Iris pigment epithelial cell (primary cell): ENCODE data around the gene SGPP1.
"Not testable (repeated sequence)": the region's sequence is repeated elsewhere in the genome, so short reads cannot be mapped to it uniquely, and the experiment has no call there.

Experiments used
- DNase-seq: peaks from one replicate; pipeline ENCODE4 v3.0.0-alpha.2; 2011; ENCODE audit warnings: low read depth

The SGPP1 gene

DNA sequence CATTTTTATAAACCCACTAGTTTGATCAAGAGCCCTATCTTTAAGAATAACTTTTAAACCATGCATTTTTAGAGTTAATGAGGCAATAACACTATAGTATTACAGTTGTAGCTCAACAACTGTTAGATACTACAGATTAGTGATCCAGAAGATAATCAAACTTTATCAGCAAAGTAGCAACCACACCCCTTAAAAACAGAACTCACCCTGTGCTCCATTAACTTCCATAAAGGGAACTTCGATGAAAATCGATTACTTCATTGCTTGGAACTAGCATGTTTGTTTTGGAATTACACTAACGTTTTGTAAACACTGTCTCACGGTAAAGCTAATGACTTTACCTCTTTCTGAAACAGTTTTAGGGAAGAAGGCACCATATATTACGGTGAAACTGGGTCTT is 1.4 kb downstream of the SGPP1 start:
- no peak for DNase-seq

DNA sequence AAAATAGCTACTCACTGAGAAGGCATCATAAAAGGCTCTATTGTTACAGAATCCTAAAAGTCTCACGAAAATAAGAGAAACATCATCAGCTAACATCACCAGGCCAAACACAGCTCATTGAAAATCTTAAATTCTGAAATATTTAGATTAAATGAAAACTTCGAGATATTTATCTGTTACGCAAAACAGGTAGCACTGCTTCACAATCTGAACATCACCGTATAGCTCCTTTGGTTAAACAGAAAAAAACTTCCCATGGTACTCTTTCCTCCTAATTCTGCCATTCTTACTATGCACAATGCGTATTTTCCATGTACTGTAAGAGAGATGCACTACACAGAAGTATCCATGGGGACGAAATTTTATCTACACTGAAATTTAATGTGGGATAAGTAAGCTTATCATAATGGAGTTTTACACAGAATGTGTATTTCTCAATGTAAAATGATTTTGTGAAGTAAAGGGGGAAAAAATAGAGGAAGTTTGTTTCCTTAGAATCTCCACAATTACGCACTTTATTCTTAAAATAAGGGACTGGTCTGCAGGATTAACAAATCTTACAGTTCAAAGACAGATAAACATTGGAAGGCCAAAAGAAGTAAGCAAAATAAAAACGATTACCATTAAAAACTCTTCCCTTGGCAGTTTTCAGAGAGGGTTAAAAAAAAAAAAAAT is 1.9 kb downstream of the SGPP1 start:
- no peak for DNase-seq

DNA sequence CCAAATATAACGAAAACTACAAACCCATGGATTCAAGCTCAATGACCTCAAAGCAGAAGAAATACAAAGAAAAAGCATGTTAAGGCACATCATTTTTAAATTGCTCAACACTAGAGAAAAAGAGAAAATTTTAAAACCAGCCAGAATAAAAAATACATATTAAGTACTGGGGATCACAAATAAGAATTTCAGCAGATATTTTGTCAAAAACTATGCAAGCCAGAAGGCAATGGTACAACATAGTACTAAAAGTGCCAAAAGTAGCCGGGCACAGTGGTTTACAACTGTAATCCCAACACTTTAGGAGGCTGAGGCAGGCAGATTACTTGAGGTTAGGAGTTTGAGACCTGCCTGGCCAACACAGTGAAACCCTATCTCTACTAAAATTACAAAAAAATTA is 10.2 kb downstream of the SGPP1 start:
- DNase-seq = no peak

GRCh38 chr14:63715360-63715759 is 12.5 kb downstream of the SGPP1 start:
- no peak for DNase-seq

DNA sequence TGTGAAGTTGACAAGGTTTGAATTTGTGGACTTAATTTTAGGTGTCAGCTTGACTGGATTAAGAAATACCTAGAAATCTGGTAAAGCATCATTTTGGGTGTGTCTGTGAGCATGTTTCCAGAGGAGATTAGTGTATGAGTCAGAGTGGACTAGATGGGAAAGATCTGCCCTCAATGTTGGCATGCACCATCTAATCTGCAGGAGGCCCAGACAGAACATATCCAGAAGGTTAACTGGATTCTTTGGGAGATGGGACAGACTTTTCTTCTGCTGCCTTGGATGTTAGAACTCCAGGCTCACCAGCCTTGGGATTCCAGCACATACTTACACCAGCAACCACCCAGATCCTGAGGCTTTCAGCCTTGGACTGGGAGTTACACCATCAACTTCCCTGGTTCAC is 14.1 kb downstream of the SGPP1 start:
- peak; percentile 69 for DNase-seq

DNA sequence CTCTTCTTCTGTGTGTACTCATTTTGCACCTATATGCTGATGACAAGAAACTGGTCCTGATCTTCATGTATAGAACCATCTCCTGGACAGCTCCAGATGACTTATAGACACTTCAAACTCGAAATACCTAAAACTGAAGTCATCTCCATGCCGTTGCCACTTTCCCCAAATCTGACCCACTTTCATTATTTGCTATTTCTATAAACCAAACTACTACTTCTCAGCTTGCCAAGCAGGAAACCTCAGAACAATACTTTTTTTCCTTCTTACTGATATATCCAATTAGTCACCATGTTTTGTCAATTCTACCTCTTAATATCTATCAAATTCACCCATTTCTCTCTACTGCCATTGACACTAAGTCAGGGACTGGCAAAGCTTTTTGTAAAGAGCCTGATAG is 14.8 kb downstream of the SGPP1 start:
- DNase-seq = no peak

GRCh38 chr14:63712123-63712522 is 15.7 kb downstream of the SGPP1 start:
- DNase-seq = no peak

DNA sequence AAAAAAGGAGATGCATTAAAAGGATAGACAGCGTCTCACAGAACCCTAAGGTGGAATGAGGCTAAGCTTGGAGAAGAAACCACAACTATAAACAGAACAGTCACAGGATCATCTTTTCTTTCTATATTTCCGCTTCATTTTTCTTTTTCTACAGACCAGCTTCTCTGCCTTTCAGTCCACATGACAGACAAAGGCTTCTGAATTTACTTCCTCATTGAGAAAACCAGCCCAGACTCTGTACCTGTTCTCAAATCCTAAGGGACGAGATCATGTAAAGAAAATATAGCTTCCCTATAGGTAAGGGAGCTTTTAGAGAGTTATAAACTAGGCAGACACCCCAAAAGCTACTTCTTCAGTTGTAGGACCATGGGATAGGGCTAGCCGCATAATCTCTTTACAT is 17.4 kb downstream of the SGPP1 start:
- DNase-seq = peak; percentile 23

GRCh38 chr14:63709589-63709988 is 18.3 kb downstream of the SGPP1 start:
- DNase-seq = no peak

- DNase-seq = no peak
Observed at GRCh38 chr14:63707216-63707615, 20.6 kb downstream of the SGPP1 start.

GRCh38 chr14:63705561-63706070 is 22.2 kb downstream of the SGPP1 start:
- DNase-seq = no peak

DNA sequence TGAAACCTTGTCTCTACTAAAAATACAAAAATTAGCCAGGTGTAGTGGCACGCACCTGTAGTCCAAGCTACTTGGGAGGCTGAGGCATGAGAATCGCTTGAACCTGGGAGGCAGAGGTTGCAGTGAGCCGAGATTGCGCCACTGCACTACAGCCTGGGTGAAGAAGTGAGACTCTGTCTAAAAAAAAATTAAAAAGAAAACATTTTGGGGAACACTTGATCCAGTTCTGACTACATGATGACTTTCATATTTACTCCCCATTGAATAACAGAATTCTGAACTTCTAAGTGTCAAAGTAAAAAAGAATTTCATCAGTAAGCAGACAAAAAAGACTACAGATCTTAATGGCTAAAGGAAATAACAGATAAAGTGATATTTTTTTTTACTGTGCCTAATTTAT is 25.3 kb downstream of the SGPP1 start:
- DNase-seq = not testable (repeated sequence)

DNA sequence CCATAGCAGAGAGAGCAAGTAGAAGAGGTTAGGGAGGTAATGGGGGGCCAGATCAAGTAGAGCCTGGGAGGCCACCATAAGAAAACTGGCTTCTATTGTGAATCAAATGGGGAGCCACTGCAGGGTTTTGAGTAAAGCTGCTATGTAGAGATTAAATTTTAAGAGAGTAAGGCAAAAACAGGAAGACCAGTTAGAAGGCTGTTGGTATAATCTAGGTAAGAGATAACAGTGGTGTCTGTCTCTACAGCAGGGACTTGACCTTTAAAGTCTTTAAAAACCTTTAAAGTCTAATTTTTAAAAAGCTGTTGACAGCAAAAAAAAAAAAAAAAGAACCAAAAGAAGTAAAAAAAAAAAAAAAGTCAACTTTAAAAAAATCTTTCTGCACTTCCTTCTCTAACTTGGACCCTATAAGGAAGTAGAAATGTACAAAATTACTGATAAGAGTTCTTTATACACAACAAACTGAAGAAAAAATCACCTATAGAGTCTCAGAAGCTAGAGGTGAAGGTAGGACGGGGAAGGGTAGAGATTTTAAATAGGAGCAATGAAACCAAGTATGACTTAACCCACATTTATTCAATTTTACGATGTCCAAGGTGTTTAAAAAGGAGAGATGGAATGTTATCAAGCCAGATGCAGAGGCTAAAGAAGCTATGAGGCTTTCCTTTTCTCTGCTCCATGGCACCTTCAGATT is 26.1 kb downstream of the SGPP1 start:
- DNase-seq = no peak

DNA sequence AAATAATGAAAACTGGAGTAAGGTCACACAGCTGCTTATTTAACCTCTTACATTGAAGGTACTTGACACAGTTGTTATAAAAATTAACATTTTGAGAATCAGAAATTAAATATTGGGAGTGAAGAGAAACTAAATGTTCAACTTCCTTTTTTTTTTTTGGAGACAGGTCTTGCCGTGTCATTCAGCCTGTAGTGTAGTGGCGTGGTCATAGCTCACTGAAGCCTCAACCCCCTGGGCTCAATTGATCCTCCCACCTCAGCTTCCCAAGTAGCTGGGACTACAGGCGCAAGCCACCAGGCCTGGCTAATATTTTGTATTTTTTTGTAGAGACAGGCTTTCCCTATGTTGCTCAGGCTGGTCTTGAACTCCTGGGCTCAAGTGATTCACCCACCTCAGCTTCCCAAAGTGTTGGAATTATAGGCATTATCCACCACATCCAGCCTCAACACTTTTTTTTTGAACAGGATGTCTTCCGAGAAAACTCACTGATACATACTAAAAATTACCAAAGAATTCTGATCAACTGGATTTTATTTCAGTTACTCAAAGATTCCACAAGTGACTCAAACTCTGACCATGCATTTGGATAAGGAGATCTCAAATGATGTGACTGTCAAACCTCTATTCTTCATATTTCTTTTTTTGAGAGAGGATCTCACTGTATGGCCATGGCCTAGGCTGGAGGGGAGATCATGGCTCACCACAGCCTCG is 35.4 kb downstream of the SGPP1 start:
- DNase-seq = peak; percentile 21

- no peak for DNase-seq
Observed at GRCh38 chr14:63689132-63689531, 38.7 kb downstream of the SGPP1 start.

DNA sequence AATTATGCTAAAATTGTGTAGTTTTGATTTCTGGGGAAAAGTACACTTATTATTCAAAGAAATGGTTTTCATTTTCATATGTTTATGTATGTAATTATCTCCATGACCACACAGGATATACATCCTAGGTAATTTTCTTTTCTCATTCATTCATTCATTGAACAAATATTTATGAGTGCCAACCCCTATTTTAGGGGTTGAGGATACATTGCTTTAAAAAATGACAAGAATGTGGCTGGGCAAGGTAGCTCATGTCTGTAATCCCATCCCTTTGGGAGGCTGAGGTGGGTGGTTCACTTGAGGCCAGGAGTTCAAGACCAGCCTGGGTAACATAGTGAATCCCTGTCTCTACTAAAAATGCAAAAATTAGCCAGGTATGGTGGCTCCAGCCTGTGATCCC is 40.9 kb downstream of the SGPP1 start:
- DNase-seq = no peak

DNA sequence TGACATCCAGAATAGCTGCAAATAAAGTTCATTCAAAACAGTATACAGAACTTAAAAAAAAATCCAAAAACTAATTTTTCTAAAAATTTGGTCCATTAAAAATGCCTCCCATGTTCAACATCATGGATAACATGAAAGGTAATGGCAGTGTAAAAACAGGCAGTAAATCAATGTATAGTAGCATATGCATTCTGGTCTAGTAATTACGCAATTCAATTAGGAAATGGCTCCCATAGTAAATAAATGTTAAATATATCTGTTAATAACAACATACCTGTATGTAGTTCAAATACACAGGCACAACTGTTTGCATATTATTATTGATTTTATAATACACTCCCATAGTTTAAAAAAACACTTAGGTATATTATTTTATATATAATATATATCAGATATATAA is 42.5 kb downstream of the SGPP1 start:
- no peak for DNase-seq

DNA sequence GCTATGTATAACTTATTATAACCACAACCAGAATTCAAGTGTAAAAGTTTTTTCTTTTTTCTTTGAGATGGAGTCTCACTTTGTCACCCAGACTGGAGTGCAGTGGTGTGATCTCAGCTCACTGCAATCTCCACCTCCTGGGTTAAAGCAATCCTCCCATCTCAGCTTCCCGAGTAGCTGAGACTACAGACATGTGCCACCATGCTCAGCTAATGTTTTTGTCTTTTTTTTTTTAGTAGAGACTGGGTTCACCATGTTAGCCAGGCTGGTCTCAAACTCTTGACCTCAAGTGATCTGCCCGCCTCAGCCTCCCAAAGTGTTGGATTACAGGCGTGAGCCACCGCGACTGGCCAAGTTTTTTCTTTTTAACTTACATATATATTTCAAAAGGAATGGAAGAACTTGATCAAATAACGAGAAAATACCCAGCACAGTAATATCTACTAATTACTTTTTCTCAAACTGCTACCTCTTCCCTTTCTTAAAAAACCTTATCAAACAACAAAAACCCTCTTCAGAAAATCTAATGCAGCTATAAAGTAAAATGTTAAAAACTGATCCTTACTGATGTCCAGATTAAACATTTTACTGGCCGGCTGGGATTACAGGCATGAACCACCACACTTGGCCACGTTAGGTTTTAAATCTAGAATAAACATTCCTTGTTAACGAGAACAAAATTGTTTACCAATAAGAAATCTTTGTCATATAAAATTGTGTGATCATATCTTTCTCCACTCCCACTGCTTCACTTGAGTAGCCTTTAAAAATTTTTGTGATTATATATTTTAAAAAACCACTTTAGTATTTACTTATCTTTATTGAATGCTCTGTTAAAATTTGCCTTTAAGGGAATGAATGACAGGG is 44.9 kb downstream of the SGPP1 start:
- DNase-seq = no peak

- no peak for DNase-seq
Observed at GRCh38 chr14:63678536-63678935, 49.3 kb downstream of the SGPP1 start.

DNA sequence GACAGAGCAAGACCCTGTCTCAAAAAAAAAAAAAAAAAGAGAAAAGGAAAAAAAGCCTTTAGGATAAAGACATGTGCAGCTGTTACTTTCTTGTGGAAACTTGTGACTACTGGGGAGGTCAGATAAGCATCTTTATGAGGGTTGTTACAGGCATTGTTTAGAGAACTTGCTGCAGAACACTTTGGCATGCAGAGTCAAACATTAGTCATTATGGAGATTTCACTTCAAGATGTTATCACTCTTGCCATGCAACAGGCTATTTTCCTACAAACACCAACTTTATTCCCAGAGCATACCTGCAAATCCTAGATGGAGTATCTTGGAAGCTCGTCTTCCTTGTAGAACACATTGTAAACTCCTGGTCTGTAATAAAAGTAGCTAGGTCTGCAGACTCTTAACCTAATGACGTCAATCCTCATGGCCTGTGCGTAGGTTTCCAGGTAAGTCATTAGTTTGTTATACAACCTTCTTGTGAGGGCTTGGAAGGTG is 49.9 kb downstream of the SGPP1 start:
- peak; percentile 81 for DNase-seq

DNA sequence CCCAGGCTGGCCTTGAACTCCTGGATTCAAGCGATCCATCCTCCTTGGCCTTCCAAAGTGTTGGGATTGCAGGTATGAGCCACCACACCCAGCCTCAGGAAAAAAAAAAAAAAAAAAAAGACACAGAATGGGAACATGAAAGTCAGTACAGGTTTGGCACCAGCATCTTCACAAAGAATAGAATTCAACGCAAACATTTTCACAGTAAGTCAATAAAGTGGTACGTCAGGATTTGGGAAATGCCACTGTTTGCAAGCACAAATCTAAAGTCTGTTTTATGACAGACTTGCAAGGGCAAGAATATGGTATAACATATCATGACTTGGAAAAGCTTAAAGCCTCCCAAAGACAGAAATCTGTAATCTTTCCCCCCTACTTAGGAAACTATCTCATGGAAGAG is 51.2 kb downstream of the SGPP1 start:
- no peak for DNase-seq

DNA sequence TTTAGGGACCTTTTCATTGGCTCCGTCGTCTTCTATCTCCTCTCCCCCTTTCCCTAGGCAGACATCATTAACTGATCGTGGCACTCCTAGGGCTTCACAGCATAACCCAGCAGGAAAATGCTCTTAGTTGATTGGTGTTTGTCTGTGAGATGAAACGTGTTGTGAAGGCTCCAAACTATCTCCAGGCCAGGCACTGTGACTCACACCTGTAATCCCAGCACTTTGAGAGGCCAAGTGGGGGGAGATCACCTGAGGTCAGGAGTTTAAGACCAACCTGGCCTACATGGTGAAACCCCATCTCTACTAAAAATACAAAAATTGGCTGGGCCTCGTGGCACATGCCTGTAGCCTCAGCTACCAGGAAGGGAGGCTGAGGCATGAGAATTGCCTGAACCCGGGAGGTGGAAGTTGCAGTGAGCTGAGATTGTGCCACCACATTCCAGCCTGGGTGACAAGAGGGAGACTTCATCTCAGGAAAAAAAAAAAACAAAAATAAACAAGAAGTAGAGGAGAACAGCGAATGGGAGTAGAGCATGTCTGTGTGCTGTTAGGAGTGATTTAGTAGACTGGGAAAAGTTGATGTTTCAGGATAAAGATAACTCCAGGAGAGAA is 53.9 kb downstream of the SGPP1 start:
- DNase-seq = no peak
